Mesendoderm (in vitro differentiated cells): ENCODE results near the gene SYT1.
"Not testable (repeated sequence)": the region's sequence is repeated elsewhere in the genome, so short reads cannot be mapped to it uniquely, and the experiment has no call there.

ENCODE experiments used
- DNase-seq: peaks from one replicate; pipeline ENCODE4 v3.0.0; 2013
- H2AK5ac ChIP-seq: 2 replicates; pipeline ENCODE4 v1.6.1; 2013; ENCODE audit warnings: low read length, inconsistent platforms
- H2BK120ac ChIP-seq: 2 replicates; pipeline ENCODE4 v1.6.1; 2013; ENCODE audit warnings: low read depth, mild to moderate bottlenecking, low read length, moderate library complexity, mixed read lengths
- H2BK15ac ChIP-seq: replicated peaks from 2 replicates; pipeline ENCODE4 v1.6.1; 2013; ENCODE audit warnings: low read depth, mild to moderate bottlenecking, moderate library complexity
- H2BK5ac ChIP-seq: 2 replicates; pipeline ENCODE4 v1.6.1; 2013; ENCODE audit warnings: low read length, inconsistent platforms
- H3K18ac ChIP-seq: 2 replicates; pipeline ENCODE4 v1.6.1; 2013; ENCODE audit warnings: mild to moderate bottlenecking, low read length, mixed read lengths
- H3K23ac ChIP-seq: one replicate; pipeline ENCODE4 v1.6.1; 2013; ENCODE audit warnings: low read length
- H3K27ac ChIP-seq: 2 replicates; pipeline ENCODE4 v1.5.1; 2013; ENCODE audit warnings: low read depth, mild to moderate bottlenecking, inconsistent platforms, low read length, moderate library complexity
- H3K27me3 ChIP-seq: 2 replicates; pipeline ENCODE4 v1.6.1; 2013; ENCODE audit warnings: low read length, control low read depth, mild to moderate bottlenecking, inconsistent platforms; ENCODE audit not compliant: insufficient read depth, poor library complexity
- H3K36me3 ChIP-seq: 2 replicates; pipeline ENCODE4 v1.6.1; 2013; ENCODE audit warnings: low read length, inconsistent platforms; ENCODE audit not compliant: control insufficient read depth, insufficient read depth
- H3K4ac ChIP-seq: one replicate; pipeline ENCODE4 v1.6.1; 2013; ENCODE audit warnings: low read depth, mild to moderate bottlenecking, low read length, moderate library complexity
- H3K4me1 ChIP-seq: 2 replicates; pipeline ENCODE4 v1.6.1; 2013; ENCODE audit warnings: low read depth, low read length, inconsistent platforms; ENCODE audit not compliant: control insufficient read depth
- H3K4me2 ChIP-seq: 2 replicates; pipeline ENCODE4 v1.6.1; 2013; ENCODE audit warnings: low read length
- H3K4me3 ChIP-seq: 2 replicates; pipeline ENCODE4 v1.5.1; 2013; ENCODE audit warnings: mild to moderate bottlenecking, low read length
- H3K56ac ChIP-seq: one replicate; pipeline ENCODE4 v1.6.1; 2013; ENCODE audit warnings: low read length
- H3K79me1 ChIP-seq: 2 replicates; pipeline ENCODE4 v1.6.1; 2013; ENCODE audit warnings: low read length, inconsistent platforms
- H3K79me2 ChIP-seq: 2 replicates; pipeline ENCODE4 v1.6.1; 2013; ENCODE audit warnings: mild to moderate bottlenecking, low read length; ENCODE audit not compliant: control insufficient read depth, insufficient read depth
- H3K9ac ChIP-seq: 2 replicates; pipeline ENCODE4 v1.6.1; 2013; ENCODE audit warnings: low read length, inconsistent platforms
- H4K5ac ChIP-seq: one replicate; pipeline ENCODE4 v1.6.1; 2013; ENCODE audit warnings: low read length
- H4K8ac ChIP-seq: one replicate; pipeline ENCODE4 v1.6.1; 2013; ENCODE audit warnings: low read depth, mild to moderate bottlenecking, control low read depth, low read length, moderate library complexity
- WGBS: extraction: QIAGEN DNeasy Blood & Tissue Kit; methylation state at CpG from one replicate; pipeline ENCODE4 v1.1.7; 2013; ENCODE audit warnings: low lambda C conversion rate, missing lambda C conversion rate; ENCODE audit not compliant: insufficient coverage; ENCODE audit errors: extremely low coverage; 5-methylcytosine and 5-hydroxymethylcytosine counted together

SYT1 gene

DNA sequence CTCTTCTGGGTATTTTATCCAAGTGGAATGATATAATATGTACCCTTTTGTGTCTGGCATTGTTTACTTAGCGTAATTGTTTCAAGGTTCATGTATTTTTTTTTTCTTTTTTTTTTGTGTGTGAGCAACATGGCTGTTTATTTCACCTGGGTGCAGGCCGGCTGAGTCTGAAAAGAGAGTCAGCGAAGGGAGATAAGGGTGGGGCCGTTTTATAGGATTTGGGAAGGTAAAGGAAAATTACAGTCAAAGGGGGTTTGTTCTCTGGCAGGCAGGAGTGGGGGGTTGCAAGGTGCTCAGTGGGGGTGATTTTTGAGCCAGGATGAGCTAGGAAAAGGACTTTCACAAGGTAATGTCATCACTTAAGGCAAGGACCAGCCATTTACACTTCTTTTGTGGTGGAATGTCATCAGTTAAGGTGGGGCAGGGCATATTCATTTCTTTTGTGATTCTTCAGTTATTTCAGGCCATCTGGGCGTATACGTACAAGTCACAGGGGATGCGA, 24.0 kb upstream of the SYT1 start:
- not testable (repeated sequence) for H3K4ac ChIP-seq, H3K23ac ChIP-seq, H2BK15ac ChIP-seq, DNase-seq, H3K18ac ChIP-seq, H3K4me1 ChIP-seq, H2BK5ac ChIP-seq, H2AK5ac ChIP-seq, H3K4me2 ChIP-seq, H3K79me2 ChIP-seq, H2BK120ac ChIP-seq, H4K8ac ChIP-seq, H4K5ac ChIP-seq, H3K36me3 ChIP-seq, H3K79me1 ChIP-seq, H3K4me3 ChIP-seq, H3K27ac ChIP-seq, H3K27me3 ChIP-seq, H3K9ac ChIP-seq, H3K56ac ChIP-seq
- whole genome bisulfite sequencing = no CpG with 5 or more reads among the region's 7 CpGs

DNA sequence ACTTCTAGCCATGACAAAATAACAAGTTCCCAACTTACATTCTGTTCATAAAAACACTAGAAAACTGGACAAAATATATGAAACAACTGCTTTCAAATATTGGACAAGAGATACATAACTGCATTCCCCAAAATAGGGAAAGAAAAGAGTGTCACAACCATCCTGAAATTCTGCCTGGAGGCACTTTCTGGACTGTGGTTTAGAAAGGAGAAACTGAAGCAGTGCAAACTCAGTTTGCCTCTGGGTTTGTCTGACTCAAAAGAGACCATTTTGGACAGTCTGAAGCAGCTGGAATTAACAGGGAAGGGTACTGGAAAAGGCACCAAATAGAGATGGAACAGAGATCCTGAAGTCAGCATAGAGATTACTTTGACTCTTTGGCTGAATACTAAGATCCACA, 11.3 kb upstream of the SYT1 start:
- H4K5ac ChIP-seq = no peak overlapping the region
- H3K79me1 ChIP-seq = no peaks in the 10 kb centered on the region
- no peak overlapping the region for H3K23ac ChIP-seq
- no peaks in the 10 kb centered on the region for H3K79me2 ChIP-seq
- H3K4ac ChIP-seq = no peak overlapping the region
- H3K36me3 ChIP-seq = no peaks in the 10 kb centered on the region
- H2BK5ac ChIP-seq = no peak overlapping the region
- H3K18ac ChIP-seq = no peak overlapping the region
- no peak overlapping the region for H3K4me3 ChIP-seq
- H2AK5ac ChIP-seq = no peak overlapping the region
- no peak overlapping the region for H2BK120ac ChIP-seq
- no peak overlapping the region for H3K27ac ChIP-seq
- H3K9ac ChIP-seq = no peak overlapping the region
- no peaks in the 10 kb centered on the region for H3K27me3 ChIP-seq
- no peak overlapping the region for H3K56ac ChIP-seq
- no peaks in the 10 kb centered on the region for H3K4me1 ChIP-seq
- DNase-seq = no peak
- no peak overlapping the region for H3K4me2 ChIP-seq
- H2BK15ac ChIP-seq = no peak overlapping the region
- H4K8ac ChIP-seq = no peak overlapping the region

DNA sequence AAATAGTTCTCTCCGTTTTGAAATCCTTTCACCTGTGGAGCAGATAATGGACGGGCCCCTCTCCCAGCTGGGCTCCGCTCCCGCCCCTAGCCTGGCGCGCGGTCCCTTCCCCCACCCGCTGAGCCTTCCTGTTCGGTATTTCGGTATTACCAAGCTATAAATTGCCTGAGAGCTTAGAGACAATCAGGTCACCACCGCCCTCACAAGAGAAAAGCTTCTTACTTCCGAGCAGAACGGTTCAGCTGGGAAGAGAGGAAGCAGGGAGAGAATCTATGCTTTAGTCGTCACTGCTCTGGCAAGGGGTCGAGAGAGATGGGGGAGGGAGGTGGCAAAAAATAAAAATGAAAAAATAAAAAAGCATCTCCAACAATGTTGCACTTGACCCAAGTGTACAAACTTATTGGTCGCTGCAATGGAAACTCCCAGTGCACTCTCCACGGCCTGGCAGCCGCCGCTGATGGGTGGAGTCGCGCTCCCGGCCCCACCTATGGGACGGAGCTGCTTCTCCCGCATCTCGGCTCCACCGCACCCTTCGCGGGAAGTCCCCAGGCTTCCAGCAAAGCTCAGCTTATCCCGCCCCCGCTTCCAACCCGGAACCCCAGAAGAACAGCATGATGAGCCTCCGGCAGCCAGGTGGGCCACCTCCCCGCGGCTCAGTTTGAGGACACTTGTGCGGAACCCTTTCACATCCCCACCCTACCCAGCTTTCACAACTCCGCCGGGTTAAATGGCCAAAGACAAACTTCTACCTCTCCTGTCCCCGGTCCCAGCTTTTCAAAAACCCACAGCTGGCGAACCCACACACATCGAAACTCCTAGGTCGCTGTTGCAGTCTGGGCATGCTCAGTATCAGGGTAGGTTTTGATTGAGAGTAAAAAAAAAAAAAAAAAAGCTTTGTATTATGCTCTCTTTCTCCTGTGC, 832 bp upstream of the SYT1 start:
- Histone ChIP-seq H3K79me2 (peaks cover 6% of the 10 kb centered on the region), H3K56ac (peak overlapping the region; percentile 68), H3K18ac (peak overlapping the region; percentile 78), H3K36me3 (no peaks in the 10 kb centered on the region), H4K8ac (no peak overlapping the region), H2BK15ac (no peak overlapping the region), H3K4ac (no peak overlapping the region), H3K27ac (peak overlapping the region; percentile 74), H4K5ac (no peak overlapping the region), H3K9ac (peak overlapping the region; percentile 61), H2BK120ac (no peak overlapping the region), H3K4me3 (peak overlapping the region; percentile 49), H3K4me2 (peak overlapping the region; percentile 47), H2BK5ac (no peak overlapping the region), H3K4me1 (no peaks in the 10 kb centered on the region), H3K79me1 (no peaks in the 10 kb centered on the region), H3K23ac (peak overlapping the region; percentile 15), H3K27me3 (no peaks in the 10 kb centered on the region), H2AK5ac (no peak overlapping the region)
- no CpG with 5 or more reads among the region's 41 CpGs for WGBS
- peak; percentile 91 for DNase-seq

DNA sequence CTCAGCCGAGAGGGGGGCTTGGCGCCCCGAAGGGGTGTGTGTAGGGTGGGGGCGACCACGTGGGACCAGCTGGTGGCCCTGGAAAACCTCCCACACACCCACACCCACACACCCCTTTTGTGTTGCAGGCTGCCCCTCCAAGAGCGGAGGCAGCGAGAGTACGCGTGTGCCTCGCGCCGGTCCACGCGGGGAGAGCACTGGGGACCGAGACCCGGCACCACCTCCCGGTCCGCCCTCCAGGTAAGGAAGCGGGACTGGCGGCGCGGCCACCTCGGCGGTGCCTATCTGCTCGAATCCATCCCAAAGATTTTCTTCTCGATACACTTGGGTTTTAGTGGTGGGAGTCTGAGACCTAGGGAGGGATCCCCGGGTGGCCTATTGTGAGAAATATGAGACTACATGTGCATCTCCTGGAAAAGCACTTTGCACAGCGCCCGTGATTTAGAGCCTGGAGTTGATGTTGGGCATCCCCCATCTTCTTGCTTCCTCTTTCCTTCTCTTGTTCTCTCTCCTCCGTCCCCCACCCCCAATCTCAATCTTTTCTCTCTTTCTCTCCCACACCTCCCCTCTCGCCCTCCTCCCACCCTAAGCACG, 393 bp downstream of the SYT1 start:
- Histone ChIP-seq H3K27ac (no peak overlapping the region), H3K4ac (peak overlapping the region; percentile 46), H3K4me2 (peak overlapping the region; percentile 75), H3K18ac (peak overlapping the region; percentile 33), H3K4me3 (peak overlapping the region; percentile 77), H3K9ac (peak overlapping the region; percentile 77), H3K27me3 (no peaks in the 10 kb centered on the region), H3K4me1 (no peaks in the 10 kb centered on the region), H4K5ac (no peak overlapping the region), H3K36me3 (no peaks in the 10 kb centered on the region), H3K79me1 (no peaks in the 10 kb centered on the region), H3K23ac (peak overlapping the region; percentile 54), H2BK15ac (no peak overlapping the region), H2BK120ac (no peak overlapping the region), H2BK5ac (no peak overlapping the region), H4K8ac (no peak overlapping the region), H3K56ac (peak overlapping the region; percentile 87), H2AK5ac (no peak overlapping the region), H3K79me2 (peaks cover 6% of the 10 kb centered on the region)
- WGBS = no CpG with 5 or more reads among the region's 32 CpGs
- peak; percentile 43 for DNase-seq

DNA sequence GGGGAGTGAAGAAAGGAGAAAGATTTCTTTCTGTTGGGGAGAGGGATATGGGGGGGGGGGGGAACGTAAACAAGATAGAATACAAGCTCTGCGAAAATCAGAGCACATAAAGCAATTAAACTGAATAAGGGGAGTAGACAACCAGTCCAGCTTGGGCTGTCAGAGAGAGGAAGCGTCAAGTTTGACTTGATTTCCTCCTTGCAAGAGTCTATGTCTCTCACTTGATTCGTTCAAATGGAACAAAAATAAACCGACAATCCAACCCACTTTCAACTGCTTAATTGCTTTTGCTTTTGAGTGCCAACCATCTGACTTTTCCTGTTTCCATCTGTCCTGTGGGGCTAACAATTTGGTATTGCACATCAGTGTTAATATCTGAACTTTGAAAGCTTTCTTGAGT, 942 bp downstream of the SYT1 start:
- H3K18ac ChIP-seq = no peak overlapping the region
- no peaks in the 10 kb centered on the region for H3K27me3 ChIP-seq
- no peak overlapping the region for H3K27ac ChIP-seq

More for the DNA sequence above, 942 bp downstream of the SYT1 start:
- H3K9ac ChIP-seq = peak overlapping the region; percentile 77
- peaks cover 6% of the 10 kb centered on the region for H3K79me2 ChIP-seq
- no peak for DNase-seq
- H3K23ac ChIP-seq = no peak overlapping the region
- no CpG with 5 or more reads among the region's 5 CpGs for WGBS
- no peaks in the 10 kb centered on the region for H3K4me1 ChIP-seq
- H4K8ac ChIP-seq = no peak overlapping the region
- peak overlapping the region; percentile 77 for H3K4me3 ChIP-seq
- no peak overlapping the region for H4K5ac ChIP-seq
- H3K79me1 ChIP-seq = no peaks in the 10 kb centered on the region
- no peak overlapping the region for H2BK5ac ChIP-seq
- H3K56ac ChIP-seq = peak overlapping the region; percentile 87
- no peak overlapping the region for H3K4ac ChIP-seq
- no peak overlapping the region for H2AK5ac ChIP-seq
- peak overlapping the region; percentile 75 for H3K4me2 ChIP-seq
- no peak overlapping the region for H2BK120ac ChIP-seq
- no peak overlapping the region for H2BK15ac ChIP-seq
- no peaks in the 10 kb centered on the region for H3K36me3 ChIP-seq
